Measurements from ENCODE around the gene HOXC5.

HOXC5 gene

GRCh38 chr12:54049108-54049507 is 16.3 kb downstream of the HOXC5 start:
- DNase-seq, result no peak

GRCh38 chr12:54050482-54050810 is 17.6 kb downstream of the HOXC5 start:
- DNase-seq, result no peak

GRCh38 chr12:54051026-54051842 is 18.4 kb downstream of the HOXC5 start:
- DNase-seq, result no peak

GRCh38 chr12:54051874-54052437 is 19.1 kb downstream of the HOXC5 start:
- DNase-seq, result no peak

DNA sequence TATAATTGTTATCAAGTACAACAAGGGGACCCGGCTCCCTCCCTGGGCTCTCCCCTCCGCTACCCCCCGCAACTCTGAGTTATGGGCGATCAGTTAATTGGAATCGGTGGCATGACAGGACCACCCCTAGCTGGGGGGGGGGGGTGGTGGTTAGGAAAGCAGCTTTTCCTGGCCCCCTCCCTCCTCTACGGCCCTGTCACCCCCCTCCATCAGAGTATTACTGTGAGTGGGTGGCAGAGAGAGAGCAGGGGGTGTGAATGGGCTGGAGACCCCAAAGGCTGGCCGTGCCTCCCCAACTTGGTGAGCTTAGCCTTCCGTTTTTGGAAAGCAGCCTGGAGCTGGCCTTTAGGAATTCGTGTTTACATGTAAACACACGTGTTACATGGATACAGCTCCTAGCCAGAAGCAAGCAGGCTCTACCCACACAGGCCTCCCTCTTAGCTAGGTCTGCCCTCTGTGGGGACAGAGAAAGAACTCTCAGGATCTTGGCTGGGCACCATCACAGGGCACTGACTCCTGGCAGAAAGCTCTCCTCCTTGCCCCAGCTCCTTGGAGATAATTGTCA is 19.7 kb downstream of the HOXC5 start:
- no peak for DNase-seq

DNA sequence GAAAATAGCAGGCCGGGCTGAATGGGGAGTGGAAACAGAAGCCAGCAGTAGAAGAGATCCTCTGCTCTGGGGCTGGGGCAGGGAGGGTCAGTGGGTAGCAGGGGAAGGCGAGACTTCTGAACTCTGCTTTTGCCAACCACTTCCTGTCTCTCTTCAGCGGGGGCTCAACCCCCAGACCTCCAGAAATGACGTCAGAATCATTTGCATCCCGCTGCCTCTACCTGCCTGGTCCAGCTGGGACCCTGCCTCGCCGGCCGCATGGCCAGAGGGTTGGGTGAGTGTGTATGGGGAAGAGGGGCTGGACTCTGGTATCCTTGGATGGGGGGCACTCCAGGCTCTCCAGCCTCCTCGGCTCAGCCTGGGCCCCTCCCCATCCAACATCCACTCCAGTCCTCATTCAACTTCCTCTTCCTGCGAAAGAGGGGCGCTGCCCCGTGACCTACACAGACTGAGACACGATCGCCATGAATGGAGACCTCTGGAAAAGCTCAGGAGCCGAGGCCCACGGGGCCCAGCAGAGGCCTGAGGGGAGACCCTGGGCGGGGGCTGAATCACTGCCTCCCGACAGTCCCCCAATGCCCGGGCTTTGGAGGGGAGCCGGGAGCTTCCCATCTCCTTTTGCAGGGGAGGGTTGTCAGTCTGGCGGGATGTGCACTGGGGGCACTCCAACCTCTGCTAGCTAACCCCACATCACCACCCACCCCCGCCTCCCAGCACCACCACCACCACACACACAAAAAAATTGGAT is 20.3 kb downstream of the HOXC5 start:
- DNase-seq, result no peak

DNA sequence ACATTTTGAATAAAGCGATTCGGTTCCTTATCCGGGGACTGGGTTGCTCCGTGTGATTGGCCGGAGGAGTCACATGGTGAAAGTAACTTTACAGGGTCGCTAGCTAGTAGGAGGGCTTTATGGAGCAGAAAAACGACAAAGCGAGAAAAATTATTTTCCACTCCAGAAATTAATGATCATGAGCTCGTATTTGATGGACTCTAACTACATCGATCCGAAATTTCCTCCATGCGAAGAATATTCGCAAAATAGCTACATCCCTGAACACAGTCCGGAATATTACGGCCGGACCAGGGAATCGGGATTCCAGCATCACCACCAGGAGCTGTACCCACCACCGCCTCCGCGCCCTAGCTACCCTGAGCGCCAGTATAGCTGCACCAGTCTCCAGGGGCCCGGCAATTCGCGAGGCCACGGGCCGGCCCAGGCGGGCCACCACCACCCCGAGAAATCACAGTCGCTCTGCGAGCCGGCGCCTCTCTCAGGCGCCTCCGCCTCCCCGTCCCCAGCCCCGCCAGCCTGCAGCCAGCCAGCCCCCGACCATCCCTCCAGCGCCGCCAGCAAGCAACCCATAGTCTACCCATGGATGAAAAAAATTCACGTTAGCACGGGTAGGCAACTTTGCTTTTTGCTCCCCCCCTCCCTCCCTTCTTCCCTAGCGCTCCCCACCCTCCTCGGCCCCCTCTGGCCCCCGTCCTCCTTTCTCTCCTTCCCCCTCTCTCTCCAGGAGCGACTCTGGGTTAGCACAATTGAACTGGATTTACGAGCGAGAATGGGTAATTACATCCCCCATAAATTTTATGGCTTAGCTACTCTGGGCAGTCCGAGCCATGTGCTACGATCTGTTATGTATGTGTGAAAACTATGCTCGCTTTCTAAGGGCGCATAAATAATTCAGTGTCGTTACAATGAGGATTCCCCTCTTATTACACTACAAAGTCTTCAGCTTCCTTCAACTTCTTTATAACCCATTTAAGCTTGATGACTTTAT is 21.2 kb downstream of the HOXC5 start, which contains the start of gene HOXC4:
Gene HOXC4 (plus strand): TSS at position 85 of the 991 bp plus-strand sequence. CDS start 88 bp downstream, at position 173.
- DNase-seq, result peak; percentile 1

DNA sequence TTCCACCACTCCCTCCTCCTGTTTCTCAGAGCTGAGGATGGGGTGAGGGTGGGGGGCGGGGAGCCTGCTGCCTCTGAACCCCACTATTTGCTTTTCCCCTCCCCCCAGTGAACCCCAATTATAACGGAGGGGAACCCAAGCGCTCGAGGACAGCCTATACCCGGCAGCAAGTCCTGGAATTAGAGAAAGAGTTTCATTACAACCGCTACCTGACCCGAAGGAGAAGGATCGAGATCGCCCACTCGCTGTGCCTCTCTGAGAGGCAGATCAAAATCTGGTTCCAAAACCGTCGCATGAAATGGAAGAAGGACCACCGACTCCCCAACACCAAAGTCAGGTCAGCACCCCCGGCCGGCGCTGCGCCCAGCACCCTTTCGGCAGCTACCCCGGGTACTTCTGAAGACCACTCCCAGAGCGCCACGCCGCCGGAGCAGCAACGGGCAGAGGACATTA is 21.9 kb downstream of the HOXC5 start:
- DNase-seq, result no peak

DNA sequence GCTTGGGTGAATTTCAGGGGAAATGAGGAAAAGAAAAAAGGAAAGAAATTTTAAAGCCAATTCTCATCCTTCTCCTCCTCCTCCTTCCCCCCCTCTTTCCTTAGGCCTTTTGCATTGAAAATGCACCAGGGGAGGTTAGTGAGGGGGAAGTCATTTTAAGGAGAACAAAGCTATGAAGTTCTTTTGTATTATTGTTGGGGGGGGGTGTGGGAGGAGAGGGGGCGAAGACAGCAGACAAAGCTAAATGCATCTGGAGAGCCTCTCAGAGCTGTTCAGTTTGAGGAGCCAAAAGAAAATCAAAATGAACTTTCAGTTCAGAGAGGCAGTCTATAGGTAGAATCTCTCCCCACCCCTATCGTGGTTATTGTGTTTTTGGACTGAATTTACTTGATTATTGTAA is 22.7 kb downstream of the HOXC5 start:
- no peak for DNase-seq

DNA sequence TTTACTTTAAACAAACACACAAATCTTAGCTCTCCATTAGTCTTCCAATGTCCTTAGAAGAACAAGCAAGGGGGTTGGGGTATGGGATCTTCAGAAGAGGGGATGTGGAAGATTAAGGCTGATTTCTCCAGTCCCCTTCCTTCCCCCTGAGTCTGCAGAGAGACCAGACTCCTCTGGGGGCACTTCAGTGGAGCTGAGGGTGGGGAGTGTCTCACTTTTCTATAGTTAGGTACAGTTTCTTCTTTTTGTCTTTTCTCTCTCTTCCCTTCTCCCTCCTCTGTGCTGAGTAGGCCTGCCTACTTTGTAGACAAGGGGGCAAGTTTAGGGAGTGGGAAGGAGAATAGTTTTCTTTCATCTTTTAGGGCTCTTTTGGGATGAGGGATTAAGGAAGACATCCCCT is 23.3 kb downstream of the HOXC5 start:
- DNase-seq, result no peak

DNA sequence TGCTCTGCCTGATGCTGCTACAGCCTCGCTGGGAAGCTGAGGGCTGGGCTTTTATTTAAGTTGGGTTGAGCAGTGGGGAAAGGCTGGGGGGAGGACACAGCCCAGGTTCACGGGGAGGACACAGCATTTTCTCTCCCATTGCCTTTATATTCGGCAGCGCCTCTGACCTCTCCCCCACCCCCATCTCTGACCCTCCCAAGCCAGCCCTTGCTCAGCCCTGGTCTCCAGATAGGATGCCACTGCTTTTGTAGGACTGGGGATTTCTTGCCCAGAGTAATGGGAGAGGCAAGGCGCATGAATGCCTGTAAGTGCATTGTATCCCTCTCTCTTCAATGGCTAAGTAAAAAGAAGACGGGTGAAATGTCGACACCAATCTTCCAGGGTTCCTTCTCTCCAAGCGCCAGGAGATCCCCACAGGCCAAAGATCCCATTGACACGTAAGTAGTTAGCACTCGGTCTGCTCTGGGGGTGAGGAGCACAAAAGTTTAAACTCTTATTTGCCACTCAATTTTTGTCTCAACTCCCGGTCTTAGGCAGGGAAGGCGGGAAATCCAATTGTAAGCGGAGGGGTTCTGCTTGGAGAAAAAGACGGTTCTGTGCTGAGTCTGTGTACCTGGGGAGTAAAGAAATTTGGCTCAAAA is 25.4 kb downstream of the HOXC5 start:
- no peak for DNase-seq

DNA sequence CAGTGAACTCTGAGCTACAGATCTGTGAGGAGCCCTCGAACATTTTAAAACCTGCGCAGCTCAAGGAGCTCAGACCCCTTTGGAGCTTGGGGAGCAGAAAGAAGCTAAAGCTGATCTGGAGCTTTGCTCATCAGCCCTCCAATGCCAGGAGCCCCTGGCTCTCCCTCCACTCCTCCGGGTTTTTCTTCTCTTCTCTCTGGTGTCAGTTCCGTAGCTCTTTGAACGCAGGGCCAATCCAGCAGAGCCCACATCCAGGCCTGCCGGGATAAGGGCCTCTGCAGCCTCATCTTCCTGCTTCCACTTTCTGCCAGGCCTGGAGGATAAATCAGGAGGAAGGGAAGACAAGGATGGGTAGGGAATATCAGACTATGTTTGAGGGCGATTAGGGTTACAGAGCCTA is 26.8 kb downstream of the HOXC5 start:
- no peak for DNase-seq

GRCh38 chr12:54060174-54060974 is 27.5 kb downstream of the HOXC5 start:
- DNase-seq, result no peak

- DNase-seq, result no peak
Measured at GRCh38 chr12:54060975-54061778, 28.3 kb downstream of the HOXC5 start.

- no peak for DNase-seq
Measured at GRCh38 chr12:54065677-54066076, 32.8 kb downstream of the HOXC5 start.

DNA sequence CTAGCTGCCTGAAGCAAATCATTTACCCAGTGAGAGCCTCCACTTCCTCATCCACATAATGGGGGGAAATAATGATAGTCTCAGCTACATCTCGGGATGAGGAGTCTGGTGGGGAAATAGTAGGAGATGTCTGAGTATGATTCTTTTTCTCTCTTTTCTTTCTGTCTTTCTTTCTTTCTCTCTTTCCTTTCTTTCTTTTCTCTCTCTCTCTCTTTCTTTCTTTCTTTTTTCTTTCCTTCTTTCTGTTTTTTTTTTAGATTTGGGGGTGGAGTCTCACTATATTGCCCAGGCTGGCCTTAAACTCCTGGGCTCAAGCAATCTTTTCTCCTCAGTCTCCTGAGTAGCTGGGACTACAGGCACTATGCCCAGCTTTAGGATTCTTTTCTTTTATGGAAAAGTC is 33.6 kb downstream of the HOXC5 start:
- no peak for DNase-seq

GRCh38 chr12:54068418-54069070 is 35.7 kb downstream of the HOXC5 start:
- no peak for DNase-seq

DNA sequence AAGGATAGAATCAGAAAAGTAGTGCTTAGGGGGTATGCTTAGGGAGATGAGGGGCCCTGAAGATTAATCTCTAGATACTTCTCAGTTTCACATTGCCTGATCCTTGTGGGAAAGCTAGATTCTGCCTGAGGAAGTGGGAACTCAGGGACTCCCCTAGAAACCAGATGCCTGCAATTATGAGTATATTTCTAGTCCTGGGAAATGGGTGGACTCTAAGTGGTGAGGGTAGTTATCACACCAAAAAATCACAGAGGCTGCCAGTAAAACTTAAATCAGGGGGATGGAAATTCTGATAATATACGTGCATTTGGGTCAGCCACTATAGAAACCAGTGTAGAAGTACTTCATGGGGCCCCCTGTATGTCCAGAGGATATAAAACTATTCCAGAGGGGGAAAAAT is 39.1 kb downstream of the HOXC5 start:
- no peak for DNase-seq

DNA sequence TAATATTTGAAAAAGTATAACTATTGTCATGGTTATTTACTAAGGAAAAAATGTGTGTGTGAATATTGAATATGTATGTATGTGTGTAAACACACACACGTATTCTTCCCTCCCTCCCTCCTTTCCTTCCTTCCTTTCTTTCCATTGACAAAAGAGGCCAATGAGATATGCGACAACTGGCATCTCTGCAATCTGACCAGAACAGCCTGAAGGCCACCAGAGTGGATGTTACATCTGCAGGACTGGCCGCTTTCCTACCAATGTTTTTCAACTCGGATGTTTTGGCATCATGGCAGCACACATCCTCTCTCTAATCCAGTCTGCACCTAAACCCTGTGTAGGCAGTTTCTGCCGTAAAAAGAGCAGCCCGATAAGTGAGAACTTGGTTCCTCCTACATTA is 41.5 kb downstream of the HOXC5 start:
- DNase-seq, result no peak

Data from midbrain (tissue), 1 donor.